ENCODE results near the gene ZFP14.
"Not testable (repeated sequence)": the region's sequence is repeated elsewhere in the genome, so short reads cannot be mapped to it uniquely, and the experiment has no call there.

Gene ZFP14

GRCh38 chr19:36330216-36330615 lies 48.8 kb downstream of the ZFP14 start:
- no peak for DNase-seq

DNA sequence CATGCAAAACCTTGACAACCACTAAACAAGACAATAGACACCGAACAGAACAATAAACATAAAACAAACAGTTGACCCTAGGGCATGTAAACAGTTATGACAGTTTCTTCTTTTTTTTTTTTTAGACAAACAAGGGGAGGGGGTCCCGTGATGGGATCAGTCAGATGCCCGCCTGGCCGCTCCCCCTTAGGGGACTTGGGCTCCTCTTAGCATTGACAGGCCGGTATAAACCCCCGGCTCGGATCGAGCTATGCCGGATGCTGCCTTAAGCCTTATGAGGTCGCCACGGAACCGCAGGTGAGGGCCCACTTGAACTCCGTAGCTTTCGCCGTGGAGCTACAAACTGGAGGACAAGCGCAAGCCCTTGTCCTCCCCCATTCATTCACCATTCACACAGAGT lies 49.5 kb downstream of the ZFP14 start:
- not testable (repeated sequence) for DNase-seq

GRCh38 chr19:36326649-36327048 lies 52.4 kb downstream of the ZFP14 start:
- not testable (repeated sequence) for DNase-seq

DNA sequence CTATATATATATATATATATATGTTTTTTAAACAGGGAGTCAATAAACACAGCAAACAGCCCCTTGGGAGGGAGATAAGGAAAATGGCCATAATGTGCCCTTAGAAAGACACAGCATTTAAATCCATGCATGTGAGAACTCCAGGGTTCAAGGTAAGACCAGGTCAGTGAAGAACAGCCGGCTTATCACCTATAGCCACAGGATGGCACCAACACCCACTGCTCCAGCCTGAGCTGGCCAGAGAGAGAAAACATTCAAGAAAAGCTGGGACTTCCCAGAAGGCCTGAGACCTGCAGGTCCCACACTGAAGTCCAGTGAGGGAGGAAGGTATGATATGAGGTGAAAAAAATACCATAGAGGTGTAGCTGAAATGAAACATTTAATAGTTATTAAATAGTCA lies 63.8 kb downstream of the ZFP14 start:
- DNase-seq, result not testable (repeated sequence)

- not testable (repeated sequence) for DNase-seq
Measured at GRCh38 chr19:36314053-36314452, 64.9 kb downstream of the ZFP14 start.

DNA sequence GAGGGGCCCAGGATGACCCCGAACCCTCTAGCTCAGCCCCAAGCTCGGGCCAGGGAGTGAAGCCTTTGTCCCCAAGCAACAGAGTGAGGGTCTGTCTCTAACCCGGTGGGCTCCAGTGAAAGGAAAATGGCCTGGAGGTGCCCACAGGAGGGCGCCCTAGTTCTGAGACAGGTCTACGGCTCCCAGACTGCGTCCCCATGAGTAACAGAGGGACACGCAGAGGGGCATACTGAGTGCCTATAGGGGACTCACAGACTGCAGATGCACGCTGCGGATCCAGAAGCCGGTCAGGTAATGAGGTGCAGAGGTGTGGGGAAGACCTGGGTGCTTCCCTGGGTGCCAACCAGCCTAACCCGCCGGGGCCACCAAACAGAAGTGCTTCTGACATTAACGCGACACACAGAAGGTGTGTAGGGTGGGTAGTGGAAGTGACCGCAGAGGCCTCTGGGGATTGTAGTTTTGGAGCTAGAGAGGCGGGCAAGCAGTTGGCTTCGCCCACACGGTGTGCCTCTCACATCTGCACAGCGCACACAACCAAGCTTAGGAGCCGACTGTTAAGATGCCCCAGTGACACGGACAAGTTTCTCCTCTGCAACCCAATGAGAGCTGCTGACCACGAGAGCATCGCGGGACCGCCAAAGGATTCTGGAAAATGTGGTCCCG lies 67.8 kb downstream of the ZFP14 start:
- not testable (repeated sequence) for DNase-seq

DNA sequence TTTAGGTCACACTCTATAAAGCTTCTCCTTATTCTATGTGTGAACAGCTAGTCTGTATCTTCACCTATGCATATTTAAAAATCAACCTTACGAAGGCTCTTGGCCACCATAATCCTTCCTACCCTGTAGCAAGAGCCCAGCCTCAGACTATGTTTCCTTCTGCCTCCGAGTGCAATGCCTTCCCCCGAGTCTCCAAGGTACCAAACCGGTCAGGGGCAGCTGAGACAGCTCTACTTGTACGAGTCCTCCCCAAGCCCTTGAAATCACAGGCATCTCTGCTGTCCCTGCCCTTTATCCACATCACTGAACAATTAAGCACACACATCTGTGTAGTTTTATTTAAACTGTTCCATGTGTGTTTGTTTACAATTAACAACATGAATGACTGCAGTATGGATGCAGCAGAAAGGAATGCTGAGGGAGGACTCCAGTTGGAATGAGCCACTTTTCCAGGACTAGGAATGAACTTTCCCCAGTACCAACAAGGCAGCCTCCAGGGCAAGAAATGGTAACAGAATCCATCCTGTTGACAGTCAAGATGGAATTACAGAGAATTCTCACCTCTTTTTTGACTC lies 68.5 kb downstream of the ZFP14 start:
- not testable (repeated sequence) for DNase-seq

- not testable (repeated sequence) for DNase-seq
Measured at GRCh38 chr19:36309759-36310158, 69.2 kb downstream of the ZFP14 start.

- peak in 1 of 5 experiments; percentile 12 for DNase-seq
Measured at GRCh38 chr19:36309309-36309708, 69.7 kb downstream of the ZFP14 start.

- DNase-seq, result not testable (repeated sequence)
Measured at GRCh38 chr19:36292317-36292716, 86.7 kb downstream of the ZFP14 start.
